Caco-2 (cell line): Measurements from ENCODE around the gene ZNF610. TPM values are rescaled to one million over a fixed set of nuclear protein-coding genes. Genes with fewer than 3 reads are reported as not detected.

ENCODE experiments used
- BruUV-seq: library from RNA; stranded (reverse); fragments of 400-500 nt; replicated peaks from 2 replicates; lab custom pipeline; 2021; lab: Mats Ljungman, UMichigan
- CTCF ChIA-PET: fragments of 300-600 bp; sonication (Branson Sonifier 250); formaldehyde crosslinking; loops from one replicate; lab custom pipeline; 2022; ENCODE audit warnings: antibody characterized with exemption; lab: Charles Lee
- POLR2A ChIA-PET: fragments of 300-600 bp; sonication (Branson Sonifier 250); formaldehyde crosslinking; loops from one replicate; lab custom pipeline; 2022; ENCODE audit warnings: antibody characterized with exemption; lab: Charles Lee
- DNase-seq, 2 experiments: peaks; one replicate each; pipeline versions ENCODE4 v3.0.0 to v3.0.0-alpha.2; 2020 to 2022
- H3K27me3 ChIP-seq: replicated peaks from 2 replicates; pipeline ENCODE4 v1.6.0; 2011; ENCODE audit warnings: low read length; ENCODE audit not compliant: control insufficient read depth, insufficient read depth
- H3K36me3 ChIP-seq: 2 replicates; pipeline ENCODE4 v1.5.1; 2011; ENCODE audit warnings: low read length; ENCODE audit not compliant: control insufficient read depth, insufficient read depth
- H3K4me1 ChIP-seq: fragments of 250-450 bp; sonication (Bioruptor Pico); 2 replicates; pipeline ENCODE4 v1.5.1; 2020; ENCODE audit warnings: mild to moderate bottlenecking
- H3K4me3 ChIP-seq: 2 replicates; pipeline ENCODE4 v1.5.1; 2011; ENCODE audit warnings: low read depth, mild to moderate bottlenecking, control low read depth, low read length
- H3K9me3 ChIP-seq: fragments of 250-450 bp; sonication (Bioruptor Pico); 2 replicates; pipeline ENCODE4 v1.5.1; 2020; ENCODE audit warnings: mild to moderate bottlenecking, moderate library complexity
- H3K27ac Mint-ChIP-seq: one replicate; pipeline ENCODE4 v1.8.0; 2022; ENCODE audit warnings: mixed read lengths; ENCODE audit not compliant: unreplicated experiment
- H3K27me3 Mint-ChIP-seq: one replicate; pipeline ENCODE4 v1.8.0; 2022; ENCODE audit warnings: mixed read lengths; ENCODE audit not compliant: insufficient read depth, unreplicated experiment
- H3K36me3 Mint-ChIP-seq: one replicate; pipeline ENCODE4 v1.8.0; 2022; ENCODE audit warnings: mild to moderate bottlenecking, mixed read lengths; ENCODE audit not compliant: insufficient read depth, unreplicated experiment
- H3K4me1 Mint-ChIP-seq: one replicate; pipeline ENCODE4 v1.8.0; 2022; ENCODE audit warnings: low read depth, mixed read lengths; ENCODE audit not compliant: unreplicated experiment
- H3K4me3 Mint-ChIP-seq: one replicate; pipeline ENCODE4 v1.8.0; 2022; ENCODE audit warnings: mild to moderate bottlenecking, moderate library complexity, mixed read lengths; ENCODE audit not compliant: unreplicated experiment
- H3K9me3 Mint-ChIP-seq: one replicate; pipeline ENCODE4 v1.8.0; 2022; ENCODE audit warnings: mixed read lengths; ENCODE audit not compliant: unreplicated experiment
- CTCF ChIP-seq, 2 experiments: fragments of 200-600 bp in 1 of 2; IDR thresholded peaks; 1 replicate in 1 of 2; 2 replicates in 1 of 2; pipeline versions ENCODE4 v1.5.1 to v1.8.0; 2011 to 2022; ENCODE audit warnings: antibody characterized with exemption in 1 of 2, control low read depth in 1 of 2, inconsistent platforms in 1 of 2, low read depth in 1 of 2, low read length in 1 of 2, mild to moderate bottlenecking in 1 of 2, moderate library complexity in 1 of 2; ENCODE audit not compliant: insufficient read depth in 1 of 2, severe bottlenecking in 1 of 2, unreplicated experiment in 1 of 2
- intact Hi-C: fragments of 100-400 bp; cut with micrococcal nuclease; formaldehyde crosslinking; loops from one replicate; pipeline ENCODE4 v1.10.0; 2022; ENCODE audit not compliant: unreplicated experiment
- total RNA-seq: library from RNA; stranded (reverse); gene quantifications from 2 replicates; pipeline ENCODE4 v1.2.3, GENCODE V29; 2022

The ZNF610 gene
- total RNA-seq, 1 experiment from 2014 or later = 0.41 TPM

- no peak overlapping the region for H3K4me3 ChIP-seq
- peaks cover 43% of the 10 kb centered on the region for H3K9me3 ChIP-seq
- H3K36me3 ChIP-seq = peaks cover 9% of the 10 kb centered on the region
- BruUV-seq = no TSS peak
- peaks cover 30% of the 10 kb centered on the region for H3K9me3 Mint-ChIP-seq
- TF ChIP-seq CTCF (IDR thresholded peaks at IDR 0.05; ENCODE audit: insufficient read depth in 1 of 2, low read depth in 1 of 2, low read length in 1 of 2, severe bottlenecking in 1 of 2, unreplicated experiment in 1 of 2) = no peak
- POLR2A ChIA-PET = no interaction called here
- H3K4me3 Mint-ChIP-seq = no peak overlapping the region
- no peak overlapping the region for H3K27ac Mint-ChIP-seq
- peaks cover 82% of the 10 kb centered on the region for H3K36me3 Mint-ChIP-seq
- intact Hi-C loops = no loop called here
- CTCF ChIA-PET = no interaction called here
- DNase-seq = peak in 1 of 2 experiments; percentile 55
- no peaks in the 10 kb centered on the region for H3K27me3 Mint-ChIP-seq
- no peaks in the 10 kb centered on the region for H3K4me1 Mint-ChIP-seq
- no peaks in the 10 kb centered on the region for H3K4me1 ChIP-seq
- H3K27me3 ChIP-seq = no peaks in the 10 kb centered on the region
Observed at GRCh38 chr19:52307275-52307674, 28.8 kb upstream of the ZNF610 start.

GRCh38 chr19:52322429-52322828 is 13.6 kb upstream of the ZNF610 start:
- TF ChIP-seq CTCF (IDR thresholded peaks at IDR 0.05; ENCODE audit: insufficient read depth in 1 of 2, low read depth in 1 of 2, low read length in 1 of 2, severe bottlenecking in 1 of 2, unreplicated experiment in 1 of 2) = no peak
- BruUV-seq = no TSS peak
- Mint-ChIP-seq H3K9me3 (peaks cover 83% of the 10 kb centered on the region), H3K27ac (no peak overlapping the region), H3K4me1 (no peaks in the 10 kb centered on the region), H3K27me3 (no peaks in the 10 kb centered on the region), H3K36me3 (peaks cover 76% of the 10 kb centered on the region), H3K4me3 (no peak overlapping the region)
- CTCF ChIA-PET = no interaction called here
- Histone ChIP-seq H3K9me3 (peaks cover 74% of the 10 kb centered on the region), H3K36me3 (peaks cover 8% of the 10 kb centered on the region; the same call in 1 of the 2 replicates), H3K4me1 (no peaks in the 10 kb centered on the region), H3K27me3 (no peaks in the 10 kb centered on the region), H3K4me3 (no peak overlapping the region)
- POLR2A ChIA-PET = no interaction called here
- intact Hi-C loops = no loop called here
- DNase-seq = no peak

GRCh38 chr19:52331757-52332156 is 4.3 kb upstream of the ZNF610 start:
- no TSS peak for BruUV-seq
- H3K9me3 ChIP-seq = peaks cover 41% of the 10 kb centered on the region
- Mint-ChIP-seq H3K27me3 (no peaks in the 10 kb centered on the region), H3K9me3 (peaks cover 41% of the 10 kb centered on the region), H3K4me1 (no peaks in the 10 kb centered on the region), H3K4me3 (no peak overlapping the region), H3K27ac (no peak overlapping the region), H3K36me3 (peaks cover 9% of the 10 kb centered on the region)
- TF ChIP-seq CTCF (IDR thresholded peaks at IDR 0.05; ENCODE audit: insufficient read depth in 1 of 2, low read depth in 1 of 2, low read length in 1 of 2, severe bottlenecking in 1 of 2, unreplicated experiment in 1 of 2) = no peak
- no peaks in the 10 kb centered on the region for H3K4me1 ChIP-seq
- CTCF ChIA-PET = no interaction called here
- DNase-seq = peak in 1 of 2 experiments; percentile 13
- no peaks in the 10 kb centered on the region for H3K36me3 ChIP-seq
- H3K27me3 ChIP-seq = no peaks in the 10 kb centered on the region
- intact Hi-C loops = no loop called here
- H3K4me3 ChIP-seq = no peak overlapping the region
- POLR2A ChIA-PET = no interaction called here
